A549 treated with dexamethasone at 1 μM for 4 hours (cell line): ENCODE measurements around the gene TECPR2. TPM values are rescaled to one million over a fixed set of nuclear protein-coding genes. Genes with fewer than 3 reads are reported as not detected.

Experiments used
- total RNA-seq: library from RNA; stranded (reverse); fragments of 200-300 nt; extraction: Qiagen RNA extraction; gene quantifications from 5 replicates; pipeline ENCODE4 v1.2.3, GENCODE V29; 2022

TECPR2 gene, protein sequence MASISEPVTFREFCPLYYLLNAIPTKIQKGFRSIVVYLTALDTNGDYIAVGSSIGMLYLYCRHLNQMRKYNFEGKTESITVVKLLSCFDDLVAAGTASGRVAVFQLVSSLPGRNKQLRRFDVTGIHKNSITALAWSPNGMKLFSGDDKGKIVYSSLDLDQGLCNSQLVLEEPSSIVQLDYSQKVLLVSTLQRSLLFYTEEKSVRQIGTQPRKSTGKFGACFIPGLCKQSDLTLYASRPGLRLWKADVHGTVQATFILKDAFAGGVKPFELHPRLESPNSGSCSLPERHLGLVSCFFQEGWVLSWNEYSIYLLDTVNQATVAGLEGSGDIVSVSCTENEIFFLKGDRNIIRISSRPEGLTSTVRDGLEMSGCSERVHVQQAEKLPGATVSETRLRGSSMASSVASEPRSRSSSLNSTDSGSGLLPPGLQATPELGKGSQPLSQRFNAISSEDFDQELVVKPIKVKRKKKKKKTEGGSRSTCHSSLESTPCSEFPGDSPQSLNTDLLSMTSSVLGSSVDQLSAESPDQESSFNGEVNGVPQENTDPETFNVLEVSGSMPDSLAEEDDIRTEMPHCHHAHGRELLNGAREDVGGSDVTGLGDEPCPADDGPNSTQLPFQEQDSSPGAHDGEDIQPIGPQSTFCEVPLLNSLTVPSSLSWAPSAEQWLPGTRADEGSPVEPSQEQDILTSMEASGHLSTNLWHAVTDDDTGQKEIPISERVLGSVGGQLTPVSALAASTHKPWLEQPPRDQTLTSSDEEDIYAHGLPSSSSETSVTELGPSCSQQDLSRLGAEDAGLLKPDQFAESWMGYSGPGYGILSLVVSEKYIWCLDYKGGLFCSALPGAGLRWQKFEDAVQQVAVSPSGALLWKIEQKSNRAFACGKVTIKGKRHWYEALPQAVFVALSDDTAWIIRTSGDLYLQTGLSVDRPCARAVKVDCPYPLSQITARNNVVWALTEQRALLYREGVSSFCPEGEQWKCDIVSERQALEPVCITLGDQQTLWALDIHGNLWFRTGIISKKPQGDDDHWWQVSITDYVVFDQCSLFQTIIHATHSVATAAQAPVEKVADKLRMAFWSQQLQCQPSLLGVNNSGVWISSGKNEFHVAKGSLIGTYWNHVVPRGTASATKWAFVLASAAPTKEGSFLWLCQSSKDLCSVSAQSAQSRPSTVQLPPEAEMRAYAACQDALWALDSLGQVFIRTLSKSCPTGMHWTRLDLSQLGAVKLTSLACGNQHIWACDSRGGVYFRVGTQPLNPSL (N-terminal part only)
- 5.6 to 9.7 TPM (median 7.7 TPM) in 5 replicates for total RNA-seq

GRCh38 chr14:102362545-102363181 lies at the start of gene TECPR2, which contains the start of gene CINP:
Gene TECPR2, plus strand, starts transcription at chr14:102362941. Its CDS starts 13,781 bp downstream, at chr14:102376722.
Gene CINP, minus strand, starts transcription at chr14:102362890. Its CDS starts 39 bp downstream, at chr14:102362851.

DNA sequence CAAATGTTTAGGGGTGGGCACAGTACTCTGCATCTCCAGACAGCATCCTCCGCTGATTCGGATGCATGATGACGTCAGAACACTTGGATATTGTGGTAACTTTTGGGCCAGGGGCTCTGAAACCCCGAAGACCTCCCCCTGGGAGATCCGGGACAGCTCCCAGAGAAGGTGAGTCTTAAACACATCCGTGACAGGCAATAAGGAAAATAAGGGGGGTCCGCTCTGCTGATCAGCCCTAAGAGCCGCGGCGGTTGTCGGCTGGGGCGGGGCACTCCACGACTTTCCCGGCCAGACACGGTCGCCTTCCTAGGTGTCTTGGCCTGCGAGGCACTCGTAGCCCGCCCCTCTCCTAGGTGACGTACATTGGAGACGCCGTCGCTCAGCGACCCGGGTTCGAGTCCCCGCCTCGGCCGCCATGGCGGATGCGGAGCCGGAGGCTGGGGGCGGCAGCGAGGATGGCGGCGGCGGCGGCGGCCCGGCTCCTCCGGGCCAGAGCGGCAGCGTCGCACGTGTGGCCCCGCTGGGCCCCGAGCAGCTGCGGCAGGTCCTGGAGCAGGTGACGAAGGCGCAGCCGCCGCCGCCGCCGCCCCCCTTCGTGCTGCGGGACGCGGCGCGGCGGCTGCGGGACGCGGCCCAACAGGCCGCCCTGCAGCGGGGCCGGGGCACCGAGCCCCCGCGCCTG lies 43.2 kb upstream of the TECPR2 start, which contains the start of gene ZNF839:
Gene ZNF839, plus strand, starts transcription at position 396 of the 682 bp plus-strand sequence. Its CDS starts 20 bp downstream, at position 416.

DNA sequence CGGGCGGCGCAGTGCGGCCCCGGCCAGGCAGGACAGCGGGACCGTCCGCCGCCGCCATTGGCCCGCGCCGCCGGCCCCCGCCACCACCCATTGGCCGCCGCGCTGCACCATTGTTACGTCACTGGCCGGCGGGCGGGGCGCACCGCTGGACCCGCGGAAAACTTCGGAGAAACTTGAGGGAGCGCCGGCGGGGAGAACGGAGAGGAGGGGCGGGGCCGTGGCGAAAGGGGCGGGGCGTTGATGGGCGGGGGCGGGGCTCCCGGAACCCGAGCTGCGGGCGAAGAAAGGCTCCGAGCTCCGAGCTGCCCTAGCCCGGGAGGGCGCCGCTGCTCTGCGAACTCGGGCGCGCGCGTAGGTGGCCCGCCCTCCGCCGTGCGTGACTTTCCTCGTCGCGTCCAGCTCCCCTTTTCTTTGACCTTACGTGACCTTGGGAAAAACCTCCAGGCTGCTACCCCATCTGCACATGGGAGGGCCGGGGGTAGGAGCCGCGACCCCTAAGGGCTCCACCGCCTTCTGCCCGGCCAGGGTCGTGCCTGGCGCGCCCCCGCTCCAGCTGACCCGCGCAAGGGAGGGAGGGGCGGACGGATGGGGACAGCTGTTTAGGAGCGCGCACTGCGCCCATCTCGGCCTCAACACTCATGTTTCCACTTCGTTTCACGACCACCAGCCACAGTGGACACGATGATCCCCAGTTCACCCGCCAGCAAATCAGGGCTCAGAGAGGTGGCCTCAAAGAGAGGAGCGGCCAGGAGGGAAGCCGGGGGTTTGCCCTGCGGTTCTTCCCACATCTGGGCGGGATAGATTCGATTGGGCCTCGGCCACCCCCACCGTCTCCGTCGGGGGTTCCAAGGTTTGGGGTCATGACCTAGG lies 147.2 kb downstream of the TECPR2 start, which contains the start of gene ANKRD9:
Gene ANKRD9, minus strand, starts transcription at position 31 of the 870 bp plus-strand sequence. CDS start 1,887 bp downstream, outside the sequence.

Other genes with a start within 250 kb of the TECPR2 start
- 21.8 to 22.9 TPM (median 22.7 TPM) in 5 replicates for gene WDR20, start 223.0 kb upstream of the TECPR2 start, total RNA-seq
- 18.1 to 20.8 TPM (median 19.3 TPM) in 5 replicates for gene MOK, start 57.8 kb upstream of the TECPR2 start, total RNA-seq
- 4.3 to 6.8 TPM (median 6.2 TPM) in 5 replicates for gene ZNF839, start 43.2 kb upstream of the TECPR2 start, total RNA-seq
- gene CINP, start 51 bp upstream of the TECPR2 start, total RNA-seq, result 50.2 to 67.6 TPM (median 55.1 TPM) in 5 replicates
- gene ANKRD9, start 146.8 kb downstream of the TECPR2 start, total RNA-seq, result 4.0 to 8.9 TPM (median 7.1 TPM) in 5 replicates
- gene RCOR1, start 229.7 kb downstream of the TECPR2 start, total RNA-seq, result 36.0 to 52.5 TPM (median 47.0 TPM) in 5 replicates